Measurements from ENCODE around the gene AKR1E2. TPM values are rescaled to one million over a fixed set of nuclear protein-coding genes. Genes with fewer than 3 reads are reported as not detected.

AKR1E2 gene
- total RNA-seq, 1 donor from 2014 or later, result 6.2 TPM

GRCh38 chr10:4849555-4850242 lies 23.7 kb downstream of the AKR1E2 start:
- Mint-ChIP-seq H3K9me3 (ENCODE audit: unreplicated experiment) (no peaks in the 10 kb centered on the region), H3K27me3 (ENCODE audit: unreplicated experiment) (no peaks in the 10 kb centered on the region), H3K36me3 (ENCODE audit: low read depth, unreplicated experiment) (no peaks in the 10 kb centered on the region), H3K27ac (ENCODE audit: unreplicated experiment) (no peak overlapping the region), H3K4me3 (ENCODE audit: unreplicated experiment) (no peak overlapping the region), H3K4me1 (ENCODE audit: unreplicated experiment) (peaks cover 8% of the 10 kb centered on the region)
- peak; percentile 91 for DNase-seq (ENCODE audit: low spot score)
- TF ChIP-seq, protein P1, sequence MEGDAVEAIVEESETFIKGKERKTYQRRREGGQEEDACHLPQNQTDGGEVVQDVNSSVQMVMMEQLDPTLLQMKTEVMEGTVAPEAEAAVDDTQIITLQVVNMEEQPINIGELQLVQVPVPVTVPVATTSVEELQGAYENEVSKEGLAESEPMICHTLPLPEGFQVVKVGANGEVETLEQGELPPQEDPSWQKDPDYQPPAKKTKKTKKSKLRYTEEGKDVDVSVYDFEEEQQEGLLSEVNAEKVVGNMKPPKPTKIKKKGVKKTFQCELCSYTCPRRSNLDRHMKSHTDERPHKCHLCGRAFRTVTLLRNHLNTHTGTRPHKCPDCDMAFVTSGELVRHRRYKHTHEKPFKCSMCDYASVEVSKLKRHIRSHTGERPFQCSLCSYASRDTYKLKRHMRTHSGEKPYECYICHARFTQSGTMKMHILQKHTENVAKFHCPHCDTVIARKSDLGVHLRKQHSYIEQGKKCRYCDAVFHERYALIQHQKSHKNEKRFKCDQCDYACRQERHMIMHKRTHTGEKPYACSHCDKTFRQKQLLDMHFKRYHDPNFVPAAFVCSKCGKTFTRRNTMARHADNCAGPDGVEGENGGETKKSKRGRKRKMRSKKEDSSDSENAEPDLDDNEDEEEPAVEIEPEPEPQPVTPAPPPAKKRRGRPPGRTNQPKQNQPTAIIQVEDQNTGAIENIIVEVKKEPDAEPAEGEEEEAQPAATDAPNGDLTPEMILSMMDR (IDR thresholded peaks at IDR 0.05; ENCODE audit: unreplicated experiment), result peak; percentile 93

- no peak for DNase-seq (ENCODE audit: low spot score)
- Mint-ChIP-seq H3K4me1 (ENCODE audit: unreplicated experiment) (peaks cover 8% of the 10 kb centered on the region), H3K27ac (ENCODE audit: unreplicated experiment) (no peak overlapping the region), H3K4me3 (ENCODE audit: unreplicated experiment) (no peak overlapping the region), H3K27me3 (ENCODE audit: unreplicated experiment) (no peaks in the 10 kb centered on the region), H3K9me3 (ENCODE audit: unreplicated experiment) (no peaks in the 10 kb centered on the region), H3K36me3 (ENCODE audit: low read depth, unreplicated experiment) (no peaks in the 10 kb centered on the region)
- TF ChIP-seq, protein P1 (IDR thresholded peaks at IDR 0.05; ENCODE audit: unreplicated experiment), result no peak
Measured at GRCh38 chr10:4850397-4850796, 24.4 kb downstream of the AKR1E2 start.

- H3K27ac Mint-ChIP-seq (ENCODE audit: unreplicated experiment), result no peak overlapping the region
- TF ChIP-seq, protein P1 (IDR thresholded peaks at IDR 0.05; ENCODE audit: unreplicated experiment), result no peak
- DNase-seq (ENCODE audit: low spot score), result no peak
Measured at GRCh38 chr10:4851176-4851575, 25.2 kb downstream of the AKR1E2 start.

GRCh38 chr10:4851846-4852245 lies 25.8 kb downstream of the AKR1E2 start:
- H3K9me3 Mint-ChIP-seq (ENCODE audit: unreplicated experiment), result no peaks in the 10 kb centered on the region
- no peak for DNase-seq (ENCODE audit: low spot score)
- H3K27ac Mint-ChIP-seq (ENCODE audit: unreplicated experiment), result no peak overlapping the region
- no peaks in the 10 kb centered on the region for H3K36me3 Mint-ChIP-seq (ENCODE audit: low read depth, unreplicated experiment)
- peaks cover 8% of the 10 kb centered on the region for H3K4me1 Mint-ChIP-seq (ENCODE audit: unreplicated experiment)
- no peak overlapping the region for H3K4me3 Mint-ChIP-seq (ENCODE audit: unreplicated experiment)
- TF ChIP-seq, protein P1 (IDR thresholded peaks at IDR 0.05; ENCODE audit: unreplicated experiment), result no peak
- no peaks in the 10 kb centered on the region for H3K27me3 Mint-ChIP-seq (ENCODE audit: unreplicated experiment)

More at GRCh38 chr10:4851176-4851575, 25.2 kb downstream of the AKR1E2 start:
- Mint-ChIP-seq H3K27me3 (ENCODE audit: unreplicated experiment) (no peaks in the 10 kb centered on the region), H3K4me3 (ENCODE audit: unreplicated experiment) (no peak overlapping the region), H3K9me3 (ENCODE audit: unreplicated experiment) (no peaks in the 10 kb centered on the region), H3K36me3 (ENCODE audit: low read depth, unreplicated experiment) (no peaks in the 10 kb centered on the region), H3K4me1 (ENCODE audit: unreplicated experiment) (peaks cover 8% of the 10 kb centered on the region)

- H3K4me3 Mint-ChIP-seq (ENCODE audit: unreplicated experiment), result no peak overlapping the region
- peaks cover 33% of the 10 kb centered on the region for H3K4me1 Mint-ChIP-seq (ENCODE audit: unreplicated experiment)
- TF ChIP-seq, protein P1 (IDR thresholded peaks at IDR 0.05; ENCODE audit: unreplicated experiment), result no peak
- no peak for DNase-seq (ENCODE audit: low spot score)
- peaks cover 3% of the 10 kb centered on the region for H3K27me3 Mint-ChIP-seq (ENCODE audit: unreplicated experiment)
- H3K27ac Mint-ChIP-seq (ENCODE audit: unreplicated experiment), result peak overlapping the region; percentile 81
- no peaks in the 10 kb centered on the region for H3K9me3 Mint-ChIP-seq (ENCODE audit: unreplicated experiment)
- H3K36me3 Mint-ChIP-seq (ENCODE audit: low read depth, unreplicated experiment), result no peaks in the 10 kb centered on the region
Measured at GRCh38 chr10:4865945-4866661, 40.1 kb downstream of the AKR1E2 start.
